Fibroblast of lung (primary cell): ENCODE measurements around the gene TMEM203. TPM values are rescaled to one million over a fixed set of nuclear protein-coding genes. Genes with fewer than 3 reads are reported as not detected.

Experiments used
- DNase-seq, 2 donors: peaks; one replicate each; pipeline versions ENCODE4 v3.0.0 to v3.0.0-alpha.2; 2010; ENCODE audit warnings: low read depth in 2 of 2
- H2AFZ ChIP-seq: 2 replicates; pipeline ENCODE4 v1.5.1; 2012; ENCODE audit warnings: low read length, control low read depth, inconsistent platforms
- H3K27ac ChIP-seq: 2 replicates; pipeline ENCODE4 v1.5.1; 2011; ENCODE audit warnings: low read length, control low read depth; ENCODE audit not compliant: insufficient read depth
- H3K27me3 ChIP-seq: 2 replicates; pipeline ENCODE4 v1.5.1; 2011; ENCODE audit warnings: mild to moderate bottlenecking, low read length; ENCODE audit not compliant: control insufficient read depth, insufficient read depth
- H3K36me3 ChIP-seq: 2 replicates; pipeline ENCODE4 v1.5.1; 2011; ENCODE audit warnings: low read length; ENCODE audit not compliant: control insufficient read depth, insufficient read depth
- H3K4me1 ChIP-seq: 2 replicates; pipeline ENCODE4 v1.5.1; 2011; ENCODE audit warnings: low read length; ENCODE audit not compliant: control insufficient read depth, insufficient read depth; ENCODE audit errors: extremely low read depth
- H3K4me2 ChIP-seq: 2 replicates; pipeline ENCODE4 v1.5.1; 2011; ENCODE audit warnings: low read length, control low read depth; ENCODE audit not compliant: insufficient read depth; ENCODE audit errors: extremely low read depth
- H3K4me3 ChIP-seq, 4 experiments: fragments of 200-600 bp in 1 of 4; sonication (generic) in 1 of 4; replicated peaks in 1 of 4; 2 replicates each; pipeline ENCODE4 v1.5.1; 2011 to 2016; ENCODE audit warnings: low read length in 4 of 4, low read depth in 3 of 4, mild to moderate bottlenecking in 3 of 4, control low read depth in 2 of 4, inconsistent platforms in 1 of 4, mixed read lengths in 1 of 4; ENCODE audit not compliant: insufficient read depth in 1 of 4; ENCODE audit errors: control extremely low read depth in 1 of 4
- H3K79me2 ChIP-seq: 2 replicates; pipeline ENCODE4 v1.5.1; 2012; ENCODE audit warnings: mild to moderate bottlenecking, low read length, inconsistent platforms; ENCODE audit not compliant: control insufficient read depth, insufficient read depth
- H3K9ac ChIP-seq: 2 replicates; pipeline ENCODE4 v1.5.1; 2011; ENCODE audit warnings: mild to moderate bottlenecking, low read length, control low read depth; ENCODE audit not compliant: insufficient read depth
- H3K9me3 ChIP-seq: 2 replicates; pipeline ENCODE4 v1.5.1; 2012; ENCODE audit warnings: low read depth, low read length; ENCODE audit not compliant: control insufficient read depth, insufficient read depth
- H4K20me1 ChIP-seq: 2 replicates; pipeline ENCODE4 v1.5.1; 2011; ENCODE audit warnings: low read length; ENCODE audit not compliant: control insufficient read depth, insufficient read depth; ENCODE audit errors: extremely low read depth
- CTCF ChIP-seq, 2 donors: IDR thresholded peaks in 1 of 2; conservative IDR thresholded peaks in 1 of 2; 1 replicate in 1 of 2; 2 replicates in 1 of 2; pipeline ENCODE4 v1.5.1; 2011 to 2012; ENCODE audit warnings: low read length in 2 of 2, control low read depth in 1 of 2, inconsistent platforms in 1 of 2, low read depth in 1 of 2, mild to moderate bottlenecking in 1 of 2
- EZH2 ChIP-seq: IDR thresholded peaks from 2 replicates; pipeline ENCODE4 v1.5.1; 2012; ENCODE audit warnings: low read length, control low read depth, mild to moderate bottlenecking; ENCODE audit errors: missing control alignments
- polyA plus RNA-seq, 2 donors: library from polyadenylated mRNA; depleted of rRNA in 1 of 2; stranded (reverse) in 1 of 2; unstranded in 1 of 2; fragments of >200 nt; gene quantifications; 2 replicates each; pipeline ENCODE4 v1.2.1, GENCODE V29; 2011 to 2012; ENCODE audit warnings: missing spikeins in 1 of 2
- total RNA-seq: library from RNA; depleted of rRNA; stranded (reverse); fragments of >200 nt; gene quantifications from 2 replicates; pipeline ENCODE4 v1.2.1, GENCODE V29; 2014

The TMEM203 gene
- total and polyA plus RNA-seq, 2 donors (not counting 1 experiment from before 2014, with no cell fraction given) = 36.3 to 38.6 TPM

- TF ChIP-seq EZH2 = no peak
- TF ChIP-seq CTCF (conservative IDR thresholded peaks at IDR 0.05 in 1 of 2, IDR thresholded peaks at IDR 0.05 in 1 of 2; ENCODE audit: low read depth in 1 of 2, low read length in 2 of 2) = no peak
- Histone ChIP-seq H3K9ac (peak overlapping the region; percentile 61), H3K4me1 (peaks cover 18% of the 10 kb centered on the region), H2AFZ (no peak overlapping the region), H4K20me1 (no peaks in the 10 kb centered on the region), H3K79me2 (peaks cover 35% of the 10 kb centered on the region), H3K4me2 (peak overlapping the region; percentile 20), H3K9me3 (no peaks in the 10 kb centered on the region), H3K27me3 (no peaks in the 10 kb centered on the region), H3K27ac (peak overlapping the region; percentile 24), H3K36me3 (no peaks in the 10 kb centered on the region), H3K4me3 (peak overlapping the region; percentile 47 to 72 (median 60))
- no peak for DNase-seq
Observed at GRCh38 chr9:137201205-137201868, 4.1 kb downstream of the TMEM203 start.

- Histone ChIP-seq H3K36me3 (no peaks in the 10 kb centered on the region), H3K27me3 (no peaks in the 10 kb centered on the region), H4K20me1 (no peaks in the 10 kb centered on the region), H3K9ac (peak within 1 kb of the TSS; percentile 61), H3K79me2 (peaks cover 28% of the 10 kb centered on the region), H3K9me3 (no peaks in the 10 kb centered on the region), H2AFZ (no peak within 1 kb of the TSS), H3K27ac (peak within 1 kb of the TSS; percentile 24), H3K4me2 (peak within 1 kb of the TSS; percentile 78), H3K4me1 (peaks cover 16% of the 10 kb centered on the region), H3K4me3 (peak within 1 kb of the TSS; percentile 47 to 72 (median 60))
- TF ChIP-seq CTCF (conservative IDR thresholded peaks at IDR 0.05 in 1 of 2, IDR thresholded peaks at IDR 0.05 in 1 of 2; ENCODE audit: low read depth in 1 of 2, low read length in 2 of 2) (no peak), EZH2 (no peak)
- peak; percentile 98 to 99 for DNase-seq
Observed at GRCh38 chr9:137200311-137201204, 4.9 kb downstream of the TMEM203 start, which contains the start of gene TPRN. TPRN (minus strand) TSS chr9:137200741; CDS start chr9:137200711, 30 bp downstream.

GRCh38 chr9:137199411-137200121, 5.9 kb downstream of the TMEM203 start:
- peak overlapping the region; percentile 27 to 54 (median 34) for H3K4me3 ChIP-seq
- no peaks in the 10 kb centered on the region for H3K9me3 ChIP-seq
- no peaks in the 10 kb centered on the region for H3K27me3 ChIP-seq
- H3K4me1 ChIP-seq = peaks cover 14% of the 10 kb centered on the region
- peak in 1 of 2 donors; percentile 30 for DNase-seq
- no peak overlapping the region for H3K27ac ChIP-seq
- peaks cover 21% of the 10 kb centered on the region for H3K79me2 ChIP-seq
- peak overlapping the region; percentile 78 for H3K4me2 ChIP-seq
- no peaks in the 10 kb centered on the region for H4K20me1 ChIP-seq
- no peak overlapping the region for H2AFZ ChIP-seq
- no peak overlapping the region for H3K9ac ChIP-seq
- H3K36me3 ChIP-seq = no peaks in the 10 kb centered on the region
- TF ChIP-seq EZH2 (no peak), CTCF (conservative IDR thresholded peaks at IDR 0.05 in 1 of 2, IDR thresholded peaks at IDR 0.05 in 1 of 2; ENCODE audit: low read depth in 1 of 2, low read length in 2 of 2) (no peak)
